GM19238 (cell line): Measurements from ENCODE around the gene UQCRC2.
"Not testable (repeated sequence)": the region's sequence is repeated elsewhere in the genome, so short reads cannot be mapped to it uniquely, and the experiment has no call there.

Source experiments
- DNase-seq: peaks from one replicate; pipeline ENCODE4 v3.0.0; 2011; ENCODE audit warnings: low spot score; ENCODE audit not compliant: insufficient read length

UQCRC2 gene

DNA sequence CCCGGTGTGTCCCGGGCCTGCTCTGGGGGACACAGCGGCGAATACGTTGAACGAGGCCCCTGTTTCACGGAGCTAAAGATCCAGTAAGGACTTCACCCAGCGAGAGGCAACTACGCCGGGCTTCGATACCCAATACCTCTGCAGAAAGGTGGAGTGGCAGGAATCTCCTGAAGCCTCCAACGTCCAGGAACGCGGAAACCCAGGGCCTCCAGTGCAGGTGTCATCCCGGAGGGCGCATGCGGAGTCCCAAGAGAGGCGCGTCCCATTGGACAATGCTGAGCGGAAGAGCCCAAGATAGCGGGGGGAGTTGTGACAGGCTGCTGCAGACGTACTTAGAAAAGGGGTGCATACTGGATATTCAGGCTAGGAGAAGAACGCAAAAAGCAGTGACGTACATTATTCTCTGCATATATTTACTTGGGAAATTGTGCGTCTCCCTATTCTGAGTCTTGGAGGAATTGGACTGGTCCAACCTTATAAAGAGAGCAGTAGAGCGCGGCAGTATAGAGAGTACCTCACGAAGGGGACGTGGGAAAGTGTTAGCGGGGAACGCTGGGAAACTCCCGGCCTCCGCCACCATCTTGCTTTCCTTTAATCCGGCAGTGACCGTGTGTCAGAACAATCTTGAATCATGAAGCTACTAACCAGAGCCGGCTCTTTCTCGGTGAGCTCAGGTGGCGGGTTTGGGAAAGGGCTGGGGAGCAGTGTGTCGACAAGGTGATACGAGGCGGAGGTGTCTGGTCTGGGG lies at the start of gene UQCRC2:
UQCRC2 (plus strand) TSS at position 569 of the 748 bp plus-strand sequence; CDS start at position 632, 63 bp downstream.
- DNase-seq: peak; percentile 79

DNA sequence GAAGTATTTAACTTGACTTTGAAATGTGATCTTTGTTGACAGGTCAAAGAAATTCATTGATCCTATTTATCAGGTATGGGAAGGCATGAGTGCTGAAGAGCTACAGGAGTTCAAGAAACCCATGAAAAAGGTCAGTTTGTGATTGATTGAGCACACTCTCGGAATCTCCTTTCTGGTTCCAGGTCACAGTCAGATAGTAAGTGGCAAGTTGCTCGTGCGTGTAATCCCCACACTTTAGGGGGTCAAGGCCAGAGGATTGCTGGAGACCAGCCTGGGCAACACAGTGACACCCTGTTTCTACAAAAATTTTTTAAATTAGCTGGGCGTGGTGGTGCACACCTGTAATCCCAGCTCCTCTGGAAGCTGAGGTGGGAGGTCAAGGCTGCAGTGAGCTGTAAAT lies 20.5 kb upstream of the UQCRC2 start:
- not testable (repeated sequence) for DNase-seq

DNA sequence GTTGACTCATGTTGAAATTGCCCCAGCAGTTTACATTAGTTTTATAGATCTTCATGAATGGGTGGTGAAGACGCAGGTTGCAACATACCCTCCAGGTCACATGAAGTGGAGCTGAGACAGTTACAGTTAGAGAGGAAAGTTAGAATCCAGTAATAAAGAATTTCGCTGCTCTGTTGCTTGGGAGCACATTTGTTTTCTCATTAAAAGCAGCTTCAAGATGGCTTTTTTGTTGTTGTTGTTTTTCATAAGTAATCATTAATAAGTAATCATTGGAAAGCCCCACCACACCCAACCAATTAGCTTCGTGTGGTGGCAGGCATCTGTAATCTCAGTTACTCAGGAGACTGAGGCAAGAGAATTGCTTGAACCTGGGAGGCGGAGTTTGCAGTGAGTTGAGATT lies 19.8 kb upstream of the UQCRC2 start:
- not testable (repeated sequence) for DNase-seq

DNA sequence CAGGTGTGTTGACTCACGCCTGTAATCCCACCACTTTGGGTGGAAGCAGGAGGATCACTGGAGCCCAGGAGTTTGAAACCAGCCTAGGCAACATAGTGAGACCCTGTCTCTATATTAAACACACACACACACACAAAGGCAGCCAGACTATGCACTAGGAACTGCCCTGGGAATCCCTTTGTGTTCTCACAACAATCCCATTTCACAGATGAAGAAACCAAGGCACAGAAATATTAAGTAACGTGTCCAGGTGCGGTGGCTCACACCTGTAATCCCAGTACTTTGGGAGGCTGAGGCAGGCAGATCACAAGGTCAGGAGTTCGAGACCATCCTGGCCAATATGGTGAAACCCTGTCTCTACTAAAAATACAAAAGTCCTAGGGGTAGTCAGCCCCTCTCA lies 19.4 kb upstream of the UQCRC2 start:
- DNase-seq: not testable (repeated sequence)

DNA sequence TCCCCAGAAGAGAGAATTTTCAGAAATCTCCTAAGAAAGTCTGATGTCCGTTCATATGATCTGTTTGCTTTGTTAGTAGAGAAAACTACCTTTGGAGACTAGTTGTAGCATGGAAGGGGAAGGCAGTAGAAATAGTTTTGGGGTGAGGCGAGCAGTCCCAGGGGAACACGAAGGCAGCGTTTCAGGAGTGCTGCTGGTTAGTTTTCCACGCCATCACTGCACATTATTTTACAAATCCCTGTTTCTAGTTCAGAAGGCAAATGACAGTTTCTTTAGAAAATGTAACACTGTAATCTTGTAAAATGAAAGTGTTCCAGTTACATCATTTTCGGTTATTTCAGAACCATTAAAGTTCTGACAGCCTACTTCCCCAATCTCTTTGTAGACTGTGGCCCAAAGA lies 16.9 kb upstream of the UQCRC2 start:
- DNase-seq: not testable (repeated sequence)

DNA sequence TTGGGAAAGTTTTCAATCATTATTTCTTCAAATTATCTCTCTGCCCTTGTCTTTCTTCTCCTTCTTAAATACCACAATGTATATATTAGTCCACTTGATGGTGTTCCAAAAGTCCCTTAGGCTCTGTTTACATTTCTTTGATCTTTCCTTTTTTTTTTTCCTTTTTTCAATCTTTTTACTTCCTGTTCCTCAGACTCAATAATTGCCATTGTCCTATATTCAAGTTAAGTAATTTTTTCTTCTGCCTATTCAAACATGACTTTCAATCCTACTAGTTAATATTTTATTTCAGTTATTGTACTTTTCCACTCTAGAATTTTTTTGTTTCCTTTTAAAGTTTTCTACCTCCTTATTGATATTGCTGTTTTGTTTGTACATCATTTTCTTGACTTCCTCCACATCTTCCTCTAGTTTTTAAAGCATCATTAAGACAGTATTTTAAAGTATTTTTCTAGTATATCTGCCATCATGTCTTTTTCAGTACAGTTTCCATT lies 15.8 kb upstream of the UQCRC2 start:
- no peak for DNase-seq

DNA sequence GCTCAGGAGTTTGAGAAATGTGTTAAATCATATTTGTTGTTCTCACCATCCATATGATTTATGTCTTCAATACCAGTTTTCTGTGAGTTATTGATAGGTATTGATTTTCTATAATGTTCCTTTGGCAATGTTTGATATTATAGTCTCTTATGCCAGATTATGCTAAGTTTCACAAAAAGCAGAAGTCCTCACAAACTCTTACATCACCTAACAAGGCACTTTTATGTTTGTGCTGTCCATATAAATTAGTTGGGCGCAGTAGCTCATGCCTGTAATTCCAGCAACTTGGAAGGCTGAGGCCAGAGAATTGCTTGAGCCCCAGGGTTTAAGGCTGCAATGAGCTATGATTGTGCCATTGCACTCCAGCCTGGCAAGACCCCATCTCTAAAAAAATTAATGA lies 12.6 kb upstream of the UQCRC2 start:
- DNase-seq: no peak

DNA sequence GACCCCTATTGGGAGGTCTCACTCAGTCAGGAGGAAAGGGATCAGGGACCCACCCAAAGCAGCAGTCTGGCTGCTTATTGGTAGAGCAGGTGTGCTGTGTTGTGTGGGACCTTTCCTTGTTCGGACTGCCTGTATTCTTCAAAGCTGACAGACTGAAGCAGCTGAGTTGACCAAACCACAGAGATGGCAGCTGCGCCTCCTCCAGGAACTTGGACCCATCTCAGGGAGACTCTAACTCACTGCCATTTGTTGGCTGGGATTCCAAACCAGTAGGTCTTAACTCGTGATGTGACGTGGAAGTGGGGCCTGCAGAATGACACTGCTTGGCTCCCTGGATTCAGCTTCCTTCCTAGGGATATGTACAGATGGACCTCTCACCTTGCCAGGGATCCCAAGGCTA lies 9.6 kb upstream of the UQCRC2 start:
- no peak for DNase-seq

DNA sequence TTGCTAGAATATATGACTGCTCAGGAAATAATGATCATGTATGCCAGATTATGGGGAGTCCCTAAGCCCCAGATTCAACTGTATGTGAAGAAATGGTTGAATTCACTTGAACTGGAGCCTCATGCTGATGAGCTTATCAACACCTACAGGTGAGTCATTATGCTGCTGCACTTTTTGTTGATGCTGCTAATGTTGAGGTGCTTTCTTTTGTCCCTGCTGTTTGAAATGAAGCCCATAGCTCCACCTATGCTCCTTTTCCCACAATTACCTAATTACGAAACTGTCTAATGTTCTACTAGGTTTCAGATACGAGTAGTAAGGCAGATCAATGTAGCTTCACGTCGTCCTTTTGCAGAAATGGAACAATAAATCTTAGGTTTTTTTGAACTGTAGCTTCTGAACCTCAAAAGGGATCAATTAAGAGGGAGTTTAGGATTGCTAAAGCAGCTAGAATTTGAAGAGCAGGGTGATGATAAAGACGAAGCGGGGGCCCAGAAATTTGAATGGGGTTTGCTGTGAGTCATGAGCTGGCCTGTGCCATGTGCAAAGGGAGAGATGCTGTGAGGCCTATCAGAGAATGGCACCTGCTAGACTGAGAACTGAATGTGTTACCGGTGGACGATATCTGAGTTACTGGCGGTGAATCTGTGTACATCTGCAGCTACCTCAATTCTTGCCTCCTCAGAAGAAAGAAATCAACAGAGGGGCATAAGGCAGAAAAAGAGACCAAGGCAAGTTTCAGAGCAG lies 6.1 kb upstream of the UQCRC2 start:
- DNase-seq: no peak

DNA sequence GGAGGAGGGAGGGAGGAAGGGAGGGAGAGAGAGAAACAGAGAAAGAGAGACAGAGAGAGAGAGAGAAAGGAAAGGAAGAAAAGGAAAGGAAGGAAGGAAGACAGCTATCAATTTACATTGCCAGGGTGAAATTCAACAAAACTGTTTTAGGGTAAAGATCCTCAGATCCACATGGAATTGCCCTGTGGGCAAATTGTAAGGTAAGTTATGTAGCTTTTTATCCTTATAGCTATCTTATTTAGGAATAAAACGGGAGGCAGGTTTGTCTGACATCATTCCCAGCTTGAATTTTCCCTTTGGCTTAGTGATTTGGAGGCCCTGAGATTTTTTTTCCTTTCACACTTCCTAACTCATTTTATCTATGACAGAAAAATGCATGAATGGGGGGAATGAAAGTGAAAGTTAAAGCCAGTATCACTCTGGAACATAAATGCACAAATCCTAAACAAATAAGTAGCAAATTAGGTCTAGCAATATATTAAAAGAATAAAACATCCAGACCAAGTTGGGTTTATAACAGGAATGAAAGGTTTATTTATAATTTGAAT lies 3.4 kb upstream of the UQCRC2 start:
- no peak for DNase-seq

DNA sequence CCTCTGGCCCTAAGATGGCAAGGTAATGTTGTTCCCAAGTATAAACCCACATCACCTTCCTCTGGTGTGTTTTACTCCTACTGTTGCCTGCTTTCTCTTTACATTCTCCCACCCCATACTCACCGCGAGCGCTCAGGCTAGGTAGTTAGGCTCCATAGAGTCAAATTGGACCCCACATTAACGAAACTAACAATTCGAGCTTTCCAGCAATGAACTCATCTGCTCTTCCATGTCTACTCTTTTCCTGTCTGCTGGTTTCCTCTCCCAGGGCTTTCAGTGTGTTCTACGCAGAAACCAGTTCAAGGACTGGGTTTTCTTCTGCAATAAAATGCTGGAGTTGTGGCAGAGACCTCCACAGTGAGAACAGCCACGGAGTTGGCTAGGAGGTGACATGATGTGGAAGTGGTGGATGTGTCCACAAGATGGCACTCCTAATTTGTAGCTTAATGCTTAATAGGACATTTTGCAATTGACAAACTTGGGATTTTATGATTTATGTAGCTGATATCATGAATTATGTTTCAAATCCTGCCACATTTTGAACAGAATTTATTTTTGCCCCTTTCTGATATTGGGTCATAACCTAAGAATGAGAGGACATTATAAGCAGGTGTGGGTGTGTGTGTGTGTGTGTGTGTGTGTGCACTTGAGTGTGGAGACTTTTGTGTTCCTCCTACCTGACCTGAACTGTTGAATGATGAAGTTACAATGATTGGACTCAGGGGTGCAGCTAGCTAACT lies 2.2 kb upstream of the UQCRC2 start:
- DNase-seq: no peak

DNA sequence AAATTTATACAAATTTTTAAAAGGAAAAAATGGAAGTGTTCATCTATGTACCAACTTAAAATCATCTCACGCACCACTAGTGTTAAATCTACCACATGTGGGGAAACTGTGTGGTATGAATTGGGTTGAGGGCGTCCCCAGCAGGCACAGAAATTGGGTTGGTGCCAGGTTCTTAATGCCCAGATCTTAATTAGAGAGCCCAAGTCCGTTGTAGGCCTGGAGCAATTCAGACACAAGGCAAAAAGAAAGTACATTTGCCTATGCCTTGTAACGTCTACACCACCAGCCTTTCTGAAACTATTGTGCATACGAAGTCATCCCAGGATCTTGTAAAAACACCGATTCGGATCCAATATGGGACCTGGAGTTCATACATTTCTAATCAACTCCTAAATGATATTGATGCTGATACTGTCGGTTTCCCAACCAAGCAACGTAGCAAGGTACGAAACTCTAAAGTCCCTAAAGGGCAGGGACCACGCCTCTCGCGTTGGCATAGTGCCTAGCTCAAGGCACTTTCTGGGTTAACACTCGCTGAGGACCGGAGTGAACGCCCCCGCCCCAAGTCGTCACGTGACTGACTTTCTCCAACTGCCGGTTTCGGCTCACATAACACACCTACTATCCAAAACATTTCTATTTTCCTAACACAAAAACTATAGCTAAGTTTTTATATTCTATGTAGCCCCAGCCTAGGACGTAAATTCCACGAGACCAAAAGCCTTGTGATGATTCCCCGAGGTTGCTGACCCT lies 945 bp upstream of the UQCRC2 start:
- peak; percentile 13 for DNase-seq

DNA sequence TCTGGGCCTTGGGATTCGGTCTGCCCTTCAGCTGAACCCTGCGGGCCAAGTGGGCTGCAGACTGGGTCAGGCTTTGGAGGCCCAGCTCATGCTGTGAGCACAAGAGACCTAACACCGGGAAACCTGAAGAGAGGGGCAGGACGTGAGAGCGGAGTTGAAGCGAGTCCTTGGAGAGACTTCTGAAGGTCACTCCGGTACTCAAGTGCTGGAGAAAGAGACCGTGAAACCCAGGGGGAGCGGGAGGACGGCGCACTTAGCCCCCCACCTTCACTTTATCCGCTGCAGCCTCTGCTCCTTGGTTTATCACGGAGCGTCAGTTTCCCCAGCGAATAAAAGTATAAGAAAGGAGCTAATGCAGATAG lies 361 bp downstream of the UQCRC2 start:
- DNase-seq: no peak

DNA sequence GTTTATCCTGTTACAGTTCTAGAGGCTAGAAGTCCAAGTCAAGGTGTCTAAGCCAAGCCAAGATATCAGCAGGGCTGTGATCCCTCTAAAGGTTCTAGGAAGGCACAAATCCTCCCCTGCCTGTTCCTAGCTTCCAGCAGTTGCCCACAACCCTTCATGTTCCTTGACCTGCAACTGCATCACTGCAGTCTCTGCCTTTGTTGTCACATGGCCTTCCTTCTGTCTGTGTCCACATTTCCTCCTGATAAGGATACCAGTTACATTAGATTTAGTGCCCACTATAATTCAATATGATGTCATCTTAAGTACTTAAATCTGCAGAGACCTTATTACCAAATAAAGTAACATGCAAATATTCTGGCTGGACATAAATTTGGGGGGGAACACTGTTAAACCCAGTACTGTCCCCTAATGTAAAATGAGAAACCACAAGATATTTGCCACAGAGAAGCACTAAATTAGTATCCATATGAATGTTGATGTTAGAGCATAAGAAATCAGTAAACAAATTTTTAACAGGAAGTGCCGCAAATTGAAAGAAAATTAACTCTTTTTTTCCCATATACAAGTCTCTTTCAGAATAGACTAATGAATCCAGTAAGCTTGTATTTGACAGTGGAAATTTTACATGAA lies 4.7 kb downstream of the UQCRC2 start:
- no peak for DNase-seq

DNA sequence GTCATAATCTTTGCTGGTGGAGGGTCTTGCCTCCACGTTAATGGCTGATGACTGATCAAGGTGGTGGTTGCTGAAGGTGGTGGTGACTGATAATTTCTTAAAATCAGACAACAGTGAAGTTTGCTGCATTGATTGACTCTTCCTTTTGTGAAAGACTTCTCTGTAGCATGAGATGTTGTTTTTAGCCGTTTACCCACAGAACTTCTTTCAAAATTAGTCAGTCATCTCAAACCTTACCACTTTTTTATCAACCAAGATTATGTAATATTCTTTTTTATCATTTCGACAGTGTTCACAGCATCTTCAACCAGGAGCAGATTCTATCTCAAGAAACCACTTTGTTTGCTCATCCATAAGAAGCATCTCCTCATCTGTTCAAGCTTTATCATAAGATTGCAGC lies 5.9 kb downstream of the UQCRC2 start:
- DNase-seq: no peak

DNA sequence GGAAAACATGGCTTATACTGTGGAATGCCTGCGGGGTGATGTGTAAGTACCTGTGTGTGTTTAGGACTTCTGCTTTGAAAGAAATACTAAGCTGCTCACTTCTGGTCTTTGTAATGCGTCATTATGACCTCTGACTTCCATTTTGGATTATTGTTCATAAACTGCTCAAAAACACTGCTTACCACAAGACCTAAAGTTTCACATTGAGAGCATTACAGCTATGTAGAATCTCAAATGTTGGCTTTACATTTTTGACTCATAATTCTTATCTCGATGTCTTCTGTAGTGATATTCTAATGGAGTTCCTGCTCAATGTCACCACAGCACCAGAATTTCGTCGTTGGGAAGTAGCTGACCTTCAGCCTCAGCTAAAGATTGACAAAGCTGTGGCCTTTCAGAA lies 9.3 kb downstream of the UQCRC2 start:
- no peak for DNase-seq

DNA sequence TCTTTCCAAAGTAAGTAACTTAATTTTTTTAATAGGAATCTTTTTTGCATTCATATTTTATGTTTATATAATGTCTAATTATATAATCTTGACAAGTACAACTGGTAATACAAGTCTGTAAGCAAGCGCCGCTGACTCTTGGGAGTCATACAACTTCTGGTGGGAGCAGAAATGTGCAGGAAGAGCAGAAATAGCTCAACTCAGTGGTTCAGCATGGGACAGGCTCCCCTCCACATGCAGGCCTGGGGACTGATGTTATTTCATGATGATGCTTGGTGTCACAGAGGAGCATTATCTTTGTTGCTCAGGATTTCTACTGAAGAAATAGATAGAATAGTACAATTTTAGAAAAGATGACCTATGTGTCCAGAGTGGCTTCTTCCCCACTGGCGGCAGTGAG lies 10.7 kb downstream of the UQCRC2 start:
- DNase-seq: no peak

DNA sequence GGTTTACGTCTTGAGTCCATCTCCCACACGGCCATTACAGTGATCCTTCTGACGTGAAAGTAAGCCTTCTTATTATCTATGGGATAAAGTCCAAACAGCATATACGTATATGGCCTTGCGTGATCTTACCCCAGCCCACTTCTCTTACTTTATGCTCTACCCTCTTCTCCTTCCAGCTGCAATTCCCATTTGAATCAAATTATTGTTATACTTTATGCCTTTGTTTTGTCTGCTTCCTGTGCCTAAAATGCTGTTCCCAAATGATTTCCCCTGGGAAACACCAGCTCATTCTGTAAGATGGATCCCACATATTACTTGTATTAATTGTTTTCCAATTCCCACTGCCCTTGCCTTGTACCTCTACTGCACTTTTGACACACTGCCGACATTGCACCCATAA lies 11.2 kb downstream of the UQCRC2 start:
- no peak for DNase-seq

DNA sequence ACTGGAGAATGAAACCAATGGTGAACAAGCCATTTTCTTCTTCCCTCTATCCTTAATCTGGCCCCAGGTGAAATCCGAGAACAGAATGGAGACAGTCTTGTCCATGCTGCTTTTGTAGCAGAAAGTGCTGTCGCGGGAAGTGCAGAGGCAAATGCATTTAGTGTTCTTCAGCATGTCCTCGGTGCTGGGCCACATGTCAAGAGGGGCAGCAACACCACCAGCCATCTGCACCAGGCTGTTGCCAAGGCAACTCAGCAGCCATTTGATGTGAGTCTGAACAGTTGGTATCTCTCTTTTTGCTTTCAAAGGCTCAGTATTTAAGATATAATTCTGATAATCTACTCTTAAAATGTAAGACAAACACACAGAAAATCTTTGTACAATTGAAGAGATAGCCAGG lies 18.7 kb downstream of the UQCRC2 start:
- DNase-seq: no peak

DNA sequence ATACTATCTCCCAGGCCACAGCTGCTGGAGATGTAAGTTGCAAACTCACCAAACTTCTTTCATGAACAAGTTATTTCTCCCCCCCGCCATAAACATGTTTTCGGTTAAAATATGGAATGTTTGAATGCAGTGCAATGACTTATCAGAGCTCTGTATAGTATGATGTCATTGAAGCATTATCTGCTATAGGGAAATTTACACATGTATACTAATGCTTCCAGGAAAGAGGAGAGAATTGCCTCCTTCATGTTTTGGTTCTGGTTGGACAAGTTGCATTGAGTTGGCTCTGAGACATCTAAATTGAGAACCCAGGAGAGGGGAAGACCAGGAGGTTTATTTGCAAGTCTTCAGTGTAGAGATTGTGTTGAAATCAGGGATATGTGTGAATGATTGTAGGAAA lies 20.8 kb downstream of the UQCRC2 start:
- no peak for DNase-seq

DNA sequence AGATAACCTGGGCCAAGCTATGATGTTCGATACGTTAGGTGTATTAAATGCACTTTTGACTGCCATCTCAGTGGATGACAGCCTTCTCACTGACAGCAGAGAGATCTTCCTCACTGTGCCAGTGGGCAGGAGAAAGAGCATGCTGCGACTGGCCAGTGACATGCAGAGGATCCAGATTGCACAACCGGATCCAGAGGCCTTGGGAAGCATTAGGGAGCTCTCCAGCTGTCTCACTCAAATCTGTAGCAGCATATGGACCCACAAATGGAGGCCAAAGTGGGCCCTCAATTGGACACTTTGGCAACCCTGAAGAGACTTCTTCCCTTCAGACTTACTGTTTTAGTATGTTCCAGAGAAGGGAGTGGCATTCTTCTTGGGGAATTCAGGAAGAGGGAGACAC lies 26.9 kb downstream of the UQCRC2 start:
- no peak for DNase-seq
